SU-DHL-6 (cell line): ENCODE measurements around the gene PEX26.

Source experiments
- H2AFZ ChIP-seq: fragments of 200-600 bp; sonication (generic); 2 replicates; pipeline ENCODE4 v1.6.1; 2014; ENCODE audit warnings: low read depth, mild to moderate bottlenecking, moderate library complexity, mixed read lengths, antibody characterized with exemption, low read length; ENCODE audit not compliant: severe bottlenecking
- H3F3A ChIP-seq: fragments of 200-600 bp; shearing (Covaris generic); 2 replicates; pipeline ENCODE4 v1.6.0; 2016; ENCODE audit warnings: antibody characterized with exemption, mild to moderate bottlenecking; ENCODE audit not compliant: insufficient read depth
- H3K27ac ChIP-seq: fragments of 200-600 bp; sonication (generic); 2 replicates; pipeline ENCODE4 v1.5.1; 2016; ENCODE audit warnings: low read depth, mild to moderate bottlenecking, low read length, moderate library complexity, mixed read lengths
- H3K27me3 ChIP-seq: fragments of 200-600 bp; sonication (generic), shearing (Covaris generic); 2 replicates; pipeline ENCODE4 v1.6.0; 2014; ENCODE audit warnings: mild to moderate bottlenecking, low read length
- H3K36me3 ChIP-seq: fragments of 200-600 bp; sonication (generic); 2 replicates; pipeline ENCODE4 v1.6.1; 2014; ENCODE audit warnings: mild to moderate bottlenecking, low read length, mixed read lengths
- H3K4me2 ChIP-seq: fragments of 300-600, 200-600 bp; shearing (Covaris generic), sonication (generic); 2 replicates; pipeline ENCODE4 v1.6.0; 2014; ENCODE audit warnings: low read length, low read depth, mild to moderate bottlenecking; ENCODE audit not compliant: poor library complexity, severe bottlenecking
- H3K4me3 ChIP-seq: fragments of 200-600 bp; sonication (generic); 2 replicates; pipeline ENCODE4 v1.5.1; 2014; ENCODE audit warnings: antibody characterized with exemption, low read length, mild to moderate bottlenecking, mixed read lengths; ENCODE audit not compliant: insufficient read depth, poor library complexity, severe bottlenecking
- H3K79me2 ChIP-seq: fragments of 200-600 bp; sonication (generic); 2 replicates; pipeline ENCODE4 v1.6.1; 2014; ENCODE audit warnings: mild to moderate bottlenecking, low read length, moderate library complexity; ENCODE audit not compliant: insufficient read depth
- H3K9ac ChIP-seq: fragments of 200-600 bp; sonication (generic); 2 replicates; pipeline ENCODE4 v1.7.0; 2014; ENCODE audit warnings: mild to moderate bottlenecking, low read length
- H3K9me2 ChIP-seq: fragments of 200-600 bp; sonication (generic); replicated peaks from 2 replicates; pipeline ENCODE4 v1.6.1; 2014; ENCODE audit warnings: low read length; ENCODE audit not compliant: insufficient read depth
- H3K9me3 ChIP-seq: fragments of 200-600 bp; sonication (generic); 2 replicates; pipeline ENCODE4 v1.6.1; 2014; ENCODE audit warnings: low read length, mixed read lengths; ENCODE audit not compliant: insufficient read depth
- H4K20me1 ChIP-seq: fragments of 200-600 bp; sonication (generic); 2 replicates; pipeline ENCODE4 v1.6.1; 2014; ENCODE audit warnings: low read depth, mild to moderate bottlenecking, antibody characterized with exemption, low read length, moderate library complexity, mixed read lengths
- CTCF ChIP-seq: fragments of 200-600 bp; sonication (generic); IDR thresholded peaks from one replicate; pipeline ENCODE4 v1.5.1; 2017; ENCODE audit warnings: antibody characterized with exemption, mild to moderate bottlenecking, low read length, moderate library complexity; ENCODE audit not compliant: insufficient read depth, poor library complexity, severe bottlenecking
- EZH2phosphoT487 ChIP-seq: fragments of 200-600 bp; sonication (generic), shearing (Covaris generic); conservative IDR thresholded peaks from 2 replicates; pipeline ENCODE4 v1.6.1; 2018; ENCODE audit warnings: mild to moderate bottlenecking, antibody characterized with exemption, low read length, moderate library complexity, mixed read lengths

Gene PEX26

GRCh38 chr22:18059473-18059872 lies 18.3 kb upstream of the PEX26 start:
- no peak overlapping the region for H3K4me3 ChIP-seq
- H3K9me3 ChIP-seq = no peaks in the 10 kb centered on the region
- H3K27me3 ChIP-seq = no peaks in the 10 kb centered on the region
- no peak overlapping the region for H3K4me2 ChIP-seq
- no peak for TF ChIP-seq CTCF
- no peak for TF ChIP-seq EZH2phosphoT487
- no peak overlapping the region for H2AFZ ChIP-seq
- H3F3A ChIP-seq = 0 out of 2 replicates have a peak, but pooled peaks cover 3% of the 10 kb centered on the region
- no peaks in the 10 kb centered on the region for H3K79me2 ChIP-seq
- no peaks in the 10 kb centered on the region for H3K9me2 ChIP-seq
- H3K36me3 ChIP-seq = no peaks in the 10 kb centered on the region
- no peaks in the 10 kb centered on the region for H4K20me1 ChIP-seq
- H3K27ac ChIP-seq = no peak overlapping the region
- H3K9ac ChIP-seq = no peak overlapping the region

GRCh38 chr22:18059991-18060390 lies 17.8 kb upstream of the PEX26 start:
- Histone ChIP-seq H3F3A (0 out of 2 replicates have a peak, but pooled peaks cover 3% of the 10 kb centered on the region), H3K4me2 (no peak overlapping the region), H3K79me2 (no peaks in the 10 kb centered on the region), H3K27ac (no peak overlapping the region), H3K36me3 (no peaks in the 10 kb centered on the region), H3K9ac (no peak overlapping the region), H3K9me2 (no peaks in the 10 kb centered on the region), H2AFZ (no peak overlapping the region), H3K9me3 (no peaks in the 10 kb centered on the region), H4K20me1 (no peaks in the 10 kb centered on the region), H3K4me3 (no peak overlapping the region), H3K27me3 (no peaks in the 10 kb centered on the region)
- TF ChIP-seq EZH2phosphoT487 = no peak

DNA sequence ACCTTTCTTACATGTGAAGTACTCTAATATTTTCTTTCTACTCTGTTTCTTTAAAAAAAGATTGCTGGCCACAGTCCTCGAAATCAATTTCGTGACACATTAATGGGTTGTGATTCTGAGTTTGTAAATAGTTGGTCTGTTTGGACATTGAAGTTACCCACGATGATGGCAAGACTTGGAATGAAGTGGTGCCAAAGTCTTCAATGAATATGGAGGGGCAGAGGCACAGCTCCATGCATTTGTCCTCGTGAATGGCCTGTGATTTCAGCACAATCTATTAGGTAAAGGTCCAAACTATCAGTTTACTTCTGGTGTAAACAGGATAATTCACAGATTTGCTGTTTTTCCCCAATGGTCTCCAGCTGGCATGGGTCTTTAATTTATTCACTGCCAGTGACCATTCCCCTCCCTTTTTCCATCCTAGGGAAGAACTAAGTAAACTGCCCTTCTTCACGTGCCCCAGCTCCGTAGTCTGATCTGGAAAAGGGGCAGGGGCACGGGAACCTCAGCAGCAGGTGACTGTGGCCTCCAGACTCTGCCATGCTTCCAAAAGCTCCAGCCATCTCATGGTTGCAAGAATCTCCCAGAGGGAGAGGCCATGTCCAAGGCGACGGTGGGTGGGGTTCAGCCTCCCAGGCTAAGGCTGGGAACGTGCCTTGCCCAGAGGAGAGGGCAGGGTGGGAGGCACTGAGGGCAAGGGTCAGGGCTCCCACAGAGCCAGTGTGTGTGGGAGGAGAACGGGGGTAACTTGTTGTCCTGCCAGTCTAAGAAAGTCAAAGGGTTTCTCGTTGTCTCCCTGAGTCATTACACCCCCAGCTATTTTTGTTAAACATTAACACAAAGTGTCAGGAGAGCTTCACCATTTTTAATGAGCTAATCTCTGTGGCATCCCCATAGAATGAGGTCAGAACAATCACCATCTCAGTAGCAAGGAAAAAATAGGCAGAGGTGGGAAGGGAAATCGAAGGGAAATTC lies 16.9 kb upstream of the PEX26 start:
- H3F3A ChIP-seq = 0 out of 2 replicates have a peak, but pooled peaks cover 3% of the 10 kb centered on the region
- H3K79me2 ChIP-seq = no peaks in the 10 kb centered on the region
- no peak overlapping the region for H3K4me3 ChIP-seq
- no peak overlapping the region for H3K9ac ChIP-seq
- H4K20me1 ChIP-seq = no peaks in the 10 kb centered on the region
- no peaks in the 10 kb centered on the region for H3K9me3 ChIP-seq
- no peak overlapping the region for H2AFZ ChIP-seq
- no peak for TF ChIP-seq EZH2phosphoT487
- no peak for TF ChIP-seq CTCF
- H3K9me2 ChIP-seq = no peaks in the 10 kb centered on the region
- no peaks in the 10 kb centered on the region for H3K27me3 ChIP-seq
- H3K4me2 ChIP-seq = no peak overlapping the region
- no peaks in the 10 kb centered on the region for H3K36me3 ChIP-seq
- no peak overlapping the region for H3K27ac ChIP-seq

- H4K20me1 ChIP-seq = no peaks in the 10 kb centered on the region
- no peak overlapping the region for H2AFZ ChIP-seq
- no peak overlapping the region for H3K4me3 ChIP-seq
- H3K36me3 ChIP-seq = no peaks in the 10 kb centered on the region
- no peaks in the 10 kb centered on the region for H3K9me2 ChIP-seq
- H3K4me2 ChIP-seq = no peak overlapping the region
- no peak for TF ChIP-seq CTCF
- no peak for TF ChIP-seq EZH2phosphoT487
- H3K9ac ChIP-seq = no peak overlapping the region
- H3K79me2 ChIP-seq = no peaks in the 10 kb centered on the region
- no peaks in the 10 kb centered on the region for H3K27me3 ChIP-seq
- 0 out of 2 replicates have a peak, but pooled peaks cover 5% of the 10 kb centered on the region for H3F3A ChIP-seq
- no peaks in the 10 kb centered on the region for H3K9me3 ChIP-seq
- no peak overlapping the region for H3K27ac ChIP-seq
These were observed 15.4 kb upstream of the PEX26 start for GRCh38 chr22:18062421-18062820.
